Activated CD4-positive, alpha-beta T cell treated with anti-CD3 and anti-CD28 coated beads for 48 hours (primary cell): ENCODE results near the gene GATB.

Experiments
- DNase-seq: peaks from one replicate; pipeline ENCODE4 v3.0.0-alpha.2; 2020

The GATB gene, protein sequence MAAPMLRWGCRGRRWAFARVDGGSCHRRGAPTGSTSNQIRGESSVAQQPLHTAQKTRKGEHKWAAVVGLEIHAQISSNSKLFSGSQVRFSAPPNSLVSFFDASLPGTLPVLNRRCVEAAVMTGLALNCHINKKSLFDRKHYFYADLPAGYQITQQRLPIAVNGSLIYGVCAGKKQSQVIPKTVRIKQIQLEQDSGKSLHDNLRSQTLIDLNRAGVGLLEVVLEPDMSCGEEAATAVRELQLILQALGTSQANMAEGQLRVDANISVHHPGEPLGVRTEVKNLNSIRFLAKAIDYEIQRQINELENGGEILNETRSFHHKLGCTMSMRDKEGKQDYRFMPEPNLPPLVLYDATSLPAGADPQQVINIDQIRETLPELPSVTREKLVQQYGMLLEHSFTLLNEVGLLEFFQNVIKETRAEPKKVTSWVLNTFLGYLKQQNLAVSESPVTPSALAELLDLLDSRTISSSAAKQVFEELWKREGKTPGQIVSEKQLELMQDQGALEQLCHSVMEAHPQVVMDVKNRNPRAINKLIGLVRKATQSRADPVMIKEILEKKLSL

DNA sequence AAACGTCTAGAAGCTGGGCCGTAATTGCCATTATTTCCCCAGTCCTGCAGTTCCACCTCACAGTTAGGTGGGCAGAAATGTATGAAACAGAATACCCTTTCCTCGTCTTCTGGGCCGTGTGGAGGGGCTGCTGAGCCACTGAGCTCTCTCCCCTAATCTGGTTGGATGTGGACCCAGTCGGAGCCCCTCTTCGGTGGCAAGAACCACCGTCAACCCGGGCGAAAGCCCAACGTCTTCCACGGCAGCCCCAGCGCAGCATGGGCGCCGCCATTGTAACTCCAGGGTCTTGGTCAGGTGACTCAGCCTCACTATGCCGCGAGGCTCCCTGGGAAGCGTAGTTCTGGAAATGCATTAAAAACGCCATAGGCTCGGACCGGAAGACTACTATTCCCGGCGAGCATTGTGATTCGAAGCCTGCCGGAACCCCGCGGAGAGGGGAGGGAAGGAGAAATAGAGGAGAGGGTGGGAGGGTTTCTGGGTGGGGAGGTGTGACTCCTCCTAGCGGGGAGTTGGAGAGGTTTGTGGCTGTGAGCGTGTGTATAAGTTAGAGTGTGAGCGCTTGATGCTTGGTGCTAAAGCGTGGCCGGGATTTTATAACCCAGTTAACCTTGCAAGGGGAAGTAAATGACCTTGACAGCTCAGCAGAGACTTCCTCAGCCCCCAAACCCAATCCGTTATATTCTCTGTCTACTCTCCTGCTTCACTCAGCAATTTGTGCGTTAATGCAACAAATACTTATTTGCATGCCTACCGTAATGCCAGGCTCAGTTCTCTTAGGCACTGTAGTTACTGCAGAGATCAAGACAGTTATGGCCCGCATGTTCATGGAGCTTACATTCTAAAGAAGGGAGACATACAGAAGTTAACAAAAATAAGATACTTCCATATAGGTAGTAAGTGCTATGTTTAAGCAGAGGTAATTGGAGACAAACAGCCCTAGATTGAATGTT is at the start of gene GATB:
GATB (minus strand) TSS at position 296 of the 950 bp plus-strand sequence; CDS start at position 271, 25 bp downstream.
- DNase-seq: peak; percentile 93

DNA sequence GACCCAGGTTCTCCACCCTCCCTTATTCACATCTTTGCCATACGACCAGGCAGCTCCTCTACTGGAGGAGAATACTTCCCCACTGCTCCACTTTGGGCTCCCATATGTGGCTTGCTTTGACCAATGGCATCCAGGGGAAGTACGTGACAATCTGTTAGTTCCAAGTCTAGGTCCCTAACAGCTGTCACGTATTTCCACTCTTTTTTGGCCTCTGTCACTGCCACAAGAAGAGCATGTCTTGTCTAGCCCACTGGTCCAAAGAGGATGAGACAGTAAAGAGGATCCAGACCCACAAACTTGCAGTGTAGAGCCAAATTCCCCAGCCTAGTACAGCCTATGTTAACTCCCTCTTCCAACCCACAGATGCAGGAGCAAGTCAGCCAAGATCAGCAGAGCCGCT is 49.7 kb upstream of the GATB start:
- DNase-seq: no peak

DNA sequence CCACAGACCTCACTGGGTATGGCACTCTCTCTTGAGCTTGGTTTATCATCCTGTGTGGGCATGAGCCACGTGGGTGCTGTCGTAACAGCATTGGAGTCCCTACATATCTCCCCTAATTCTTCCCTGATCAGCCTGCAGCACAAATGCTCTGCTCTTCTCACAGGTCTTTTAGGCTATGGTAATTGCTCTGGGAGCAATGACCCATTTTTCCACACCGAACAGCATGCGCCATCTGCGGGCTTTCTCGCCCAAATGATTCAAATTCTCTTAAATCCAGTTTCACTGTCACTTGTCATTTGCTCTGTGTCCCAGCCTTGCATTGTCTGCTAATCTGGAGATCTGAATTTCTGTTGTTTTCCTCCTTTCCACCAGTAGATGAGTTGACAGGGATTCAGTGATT is 48.9 kb upstream of the GATB start:
- no peak for DNase-seq

DNA sequence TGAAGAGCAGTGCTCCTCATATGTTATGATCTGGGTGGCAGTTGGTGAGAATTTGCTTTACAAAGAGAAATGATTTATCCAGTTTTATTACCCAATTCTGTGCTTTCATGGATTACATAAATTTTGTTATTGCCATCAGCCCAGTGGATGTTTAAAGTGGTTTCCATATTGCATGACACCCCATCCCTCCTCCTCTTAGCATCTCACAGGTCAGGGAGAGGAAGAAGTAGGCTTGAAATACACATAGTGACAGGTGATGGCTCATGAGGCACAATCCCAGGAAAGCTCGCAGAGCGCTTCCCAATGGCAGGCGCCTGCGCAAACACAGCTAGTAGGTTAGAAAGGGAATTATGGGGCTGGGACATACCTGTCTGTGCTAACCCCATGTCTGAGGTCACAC is 47.7 kb upstream of the GATB start:
- DNase-seq: no peak

DNA sequence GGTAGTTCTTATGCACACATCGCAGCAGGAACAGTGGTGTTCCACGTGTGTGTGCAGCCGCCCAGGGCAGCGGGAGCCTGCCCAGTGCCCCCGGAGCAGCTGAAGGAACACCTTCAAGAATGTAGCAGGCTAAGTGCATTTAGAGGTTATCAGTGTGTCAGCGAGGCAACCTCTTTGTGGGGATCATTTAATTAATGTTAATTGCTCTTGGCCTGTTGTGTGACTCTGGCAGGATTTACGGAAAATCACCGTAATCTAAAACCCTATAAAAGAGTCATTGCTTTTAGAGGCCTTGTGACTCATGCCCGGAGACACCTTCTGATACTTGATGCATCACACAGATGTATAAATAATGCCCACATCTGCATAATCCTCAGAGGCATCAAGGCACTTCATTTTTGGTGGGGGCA is 47.3 kb upstream of the GATB start:
- peak; percentile 5 for DNase-seq

DNA sequence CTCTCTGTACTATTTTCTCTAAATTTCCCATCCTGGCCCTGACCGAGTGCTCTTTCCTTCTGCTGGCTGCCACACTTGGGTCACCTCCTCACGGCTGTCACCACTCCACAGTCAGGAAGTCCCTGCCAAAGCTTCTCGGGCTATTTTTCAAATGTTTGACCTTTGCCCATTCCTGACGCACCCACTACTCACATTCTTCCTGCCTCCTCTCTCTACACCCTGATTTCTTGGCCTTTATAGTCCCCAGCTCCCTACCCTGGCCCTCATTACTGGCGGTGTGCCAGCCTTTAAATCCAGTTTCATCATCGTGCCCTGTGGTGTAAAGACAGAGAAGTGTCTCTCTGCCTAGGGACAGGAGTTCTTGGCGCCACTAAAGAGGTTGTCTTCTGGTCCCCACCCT is 46.4 kb upstream of the GATB start:
- DNase-seq: no peak

DNA sequence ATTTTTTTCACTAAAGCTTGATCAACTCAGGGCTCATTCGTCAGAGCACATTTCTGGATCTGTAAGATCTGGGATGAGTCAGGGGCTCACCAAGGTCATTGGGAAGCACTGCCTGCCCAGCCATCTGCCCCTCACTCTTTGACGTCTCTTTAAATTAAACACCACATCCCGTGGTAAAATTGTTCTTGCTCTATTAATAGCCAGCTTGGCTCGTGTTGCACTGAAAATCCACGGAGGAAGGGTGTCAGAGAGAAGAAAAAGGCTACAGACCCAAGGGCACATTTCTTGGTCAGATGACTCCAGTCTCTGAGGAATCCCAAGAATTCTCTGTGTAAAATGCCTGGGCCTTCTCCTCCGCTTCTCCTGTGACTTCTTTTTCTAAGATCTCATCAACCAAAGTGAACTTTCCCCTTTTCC is 45.7 kb upstream of the GATB start:
- DNase-seq: no peak

DNA sequence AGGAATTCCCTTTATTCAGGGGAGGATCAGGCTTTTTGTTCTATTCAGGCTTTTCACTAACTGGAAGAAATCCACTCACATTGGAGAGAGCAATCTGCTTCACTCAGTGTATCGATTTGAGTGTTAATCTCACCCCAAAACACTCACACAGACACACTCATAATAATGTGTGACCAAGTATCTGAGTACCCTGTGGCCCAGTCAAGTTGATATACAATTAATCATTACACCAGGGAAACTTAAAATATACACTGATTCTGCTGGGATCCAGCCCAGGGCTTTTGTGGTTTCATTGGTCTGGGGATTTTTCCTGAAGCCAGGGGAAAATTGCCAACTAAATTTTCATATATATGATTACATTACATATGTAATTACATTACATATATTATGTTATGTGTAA is 44.0 kb upstream of the GATB start:
- no peak for DNase-seq

DNA sequence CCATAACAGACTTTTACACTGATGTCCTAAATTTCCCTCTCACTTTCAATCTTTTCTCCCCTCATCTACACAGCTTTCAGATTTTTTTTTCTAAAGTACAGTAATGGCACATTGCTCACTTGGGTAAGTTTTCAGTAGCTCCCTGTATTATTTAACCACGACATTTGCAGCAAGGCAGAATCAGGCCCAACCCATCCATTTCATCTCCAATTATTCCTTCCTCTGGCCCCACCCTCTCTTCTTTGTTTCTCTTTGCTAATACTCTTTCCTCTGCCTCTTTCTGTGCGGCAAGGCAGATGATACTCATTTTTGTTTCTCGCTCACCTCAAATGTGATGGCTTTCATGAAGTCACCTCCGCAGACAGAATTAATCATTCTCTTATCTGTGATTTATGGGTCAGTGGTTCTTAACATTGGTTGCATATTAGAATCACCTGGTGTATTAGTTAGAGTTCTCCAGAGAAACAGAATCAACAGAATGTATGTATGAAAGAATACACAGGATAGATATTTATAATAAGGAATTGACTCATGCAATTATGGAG is 43.4 kb upstream of the GATB start:
- no peak for DNase-seq

DNA sequence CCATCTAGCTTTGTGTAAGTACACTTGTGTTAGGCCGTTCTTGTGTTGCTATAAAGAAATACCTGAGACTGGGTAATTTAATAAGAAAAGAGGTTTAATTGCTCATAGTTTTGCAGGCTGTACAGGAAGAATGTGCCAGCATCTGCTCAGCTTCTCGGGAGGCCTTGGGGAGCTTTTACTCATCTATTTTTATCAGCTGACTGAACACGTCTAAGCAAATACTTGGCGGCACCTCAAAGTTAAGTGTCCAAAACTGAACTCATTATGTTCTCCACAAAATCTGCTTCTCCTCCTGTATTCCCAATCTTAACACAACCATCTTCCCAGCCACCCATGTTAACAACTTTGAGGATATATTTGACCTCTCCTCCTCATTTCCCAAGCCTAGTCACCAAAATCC is 42.4 kb upstream of the GATB start:
- DNase-seq: no peak

DNA sequence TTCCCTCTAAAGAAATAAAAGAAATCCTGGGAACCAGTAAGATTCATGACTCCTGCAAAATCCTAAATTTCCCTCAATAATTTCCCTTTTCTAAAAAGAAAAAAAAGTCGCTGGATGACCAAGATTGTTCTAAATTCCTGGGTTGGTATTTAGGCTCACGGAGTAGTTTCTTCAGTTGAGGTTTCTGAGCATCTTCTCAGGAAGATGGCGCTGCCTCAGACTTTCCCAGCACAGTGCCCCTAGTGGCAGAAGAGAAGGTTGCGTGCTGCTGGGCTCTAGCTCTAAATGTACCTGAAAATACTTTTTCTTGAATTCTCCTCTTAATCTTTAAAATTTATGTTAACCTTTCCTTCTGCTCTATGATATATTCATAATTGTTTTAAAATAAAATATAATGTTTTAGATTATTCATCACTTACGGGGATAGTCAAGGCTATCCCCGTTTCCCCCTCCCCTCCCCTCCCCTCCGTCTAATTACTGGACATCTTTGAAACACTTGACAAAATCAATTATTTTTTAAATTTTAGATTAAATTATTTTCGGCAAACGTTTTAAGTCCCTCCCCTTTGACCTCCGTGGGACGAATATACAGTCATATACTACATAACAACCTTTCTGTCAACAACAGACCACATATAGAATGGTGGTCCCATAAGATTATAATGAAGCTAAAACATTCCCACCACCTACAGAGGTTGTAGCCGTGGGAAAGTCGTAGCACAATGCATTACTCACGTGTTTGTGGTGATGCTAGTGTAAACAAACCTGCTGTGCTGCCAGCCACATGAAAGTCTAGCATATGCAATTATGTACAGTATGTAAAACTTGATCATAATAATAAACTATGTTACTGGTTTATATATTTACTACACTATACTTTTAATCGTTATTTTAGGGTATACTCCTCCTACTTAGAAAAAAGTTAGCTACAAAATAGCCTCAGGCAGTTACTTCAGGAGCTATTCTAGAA is 41.0 kb upstream of the GATB start:
- DNase-seq: peak; percentile 78

DNA sequence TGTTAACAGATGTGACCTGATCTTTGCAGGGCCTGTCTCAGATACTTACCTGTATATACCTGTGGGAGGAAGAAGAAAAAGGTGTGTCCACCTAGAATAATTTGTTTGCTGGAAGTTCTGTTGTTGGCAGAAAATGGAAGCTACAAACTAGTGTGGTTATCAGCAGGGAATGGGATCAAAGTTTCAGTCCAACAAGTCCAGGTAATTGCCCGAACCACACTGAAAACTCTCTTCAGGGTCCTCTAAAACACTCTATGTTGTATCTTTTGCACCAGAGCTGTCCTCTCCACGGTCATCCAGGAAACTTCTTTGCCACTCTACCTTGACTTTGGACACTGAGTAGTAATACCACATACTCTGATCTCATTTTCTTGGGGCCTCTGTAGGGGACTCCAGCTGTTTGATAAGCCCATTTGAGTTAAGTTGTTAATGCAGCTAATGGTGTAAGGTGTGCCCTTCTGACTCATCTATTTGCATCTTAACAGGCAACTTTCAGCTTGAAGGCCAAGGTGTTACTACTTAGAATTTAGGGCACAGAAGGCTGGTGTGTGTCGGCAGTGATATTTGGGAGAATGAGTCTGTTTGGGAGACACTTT is 38.7 kb upstream of the GATB start:
- DNase-seq: no peak

DNA sequence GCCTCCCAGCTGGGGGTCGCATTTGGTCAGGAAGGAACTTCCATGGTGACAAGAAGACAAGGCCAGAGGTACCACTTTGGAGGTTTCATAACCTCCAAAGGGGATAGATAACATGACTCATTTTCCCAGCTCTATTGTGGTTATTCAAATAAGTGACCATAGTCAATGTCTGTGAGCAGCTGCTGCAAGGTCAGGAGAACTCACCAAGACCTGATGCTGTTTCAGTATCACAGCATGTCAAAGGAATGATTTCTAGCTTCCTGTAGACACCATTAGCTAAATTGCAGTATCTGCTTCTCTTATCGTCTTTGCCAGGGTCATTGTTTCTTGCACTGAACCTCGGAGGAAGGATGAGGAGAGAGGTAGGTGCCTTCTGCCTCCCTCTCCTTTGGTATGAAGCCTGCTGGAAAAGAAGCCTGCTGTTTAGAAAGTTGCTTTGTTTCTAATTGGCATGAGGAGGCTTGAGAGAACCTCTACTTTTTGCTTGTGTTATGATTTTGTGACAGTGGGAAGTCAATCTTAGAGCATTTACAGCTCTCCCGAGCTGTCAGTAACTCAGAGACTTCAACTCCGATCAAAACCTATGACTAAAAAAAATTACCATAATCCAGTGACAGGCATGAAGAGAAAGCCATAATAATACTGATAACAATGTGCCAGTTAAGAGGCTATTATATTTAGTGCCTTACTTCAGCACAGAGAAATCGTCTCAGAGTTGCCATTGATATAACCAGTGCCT is 38.0 kb upstream of the GATB start:
- DNase-seq: no peak

DNA sequence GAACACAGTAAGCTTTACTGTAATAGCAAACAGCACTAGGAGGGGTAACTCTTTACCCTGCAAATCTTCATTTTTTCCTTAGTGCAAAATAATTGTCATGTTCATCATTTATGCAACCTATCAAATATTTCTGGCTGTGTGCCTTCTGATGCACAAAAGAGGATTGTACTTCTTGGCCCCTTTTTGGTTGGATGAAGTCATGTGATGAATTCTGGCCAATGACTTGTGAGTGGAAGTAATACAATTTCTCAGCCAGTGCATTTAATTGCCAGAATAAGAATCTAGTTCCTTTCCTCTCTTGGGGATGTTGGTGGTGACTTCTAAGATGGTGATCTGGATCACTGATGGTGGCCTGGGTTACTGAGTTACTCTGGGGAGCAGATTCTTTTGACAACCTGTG is 37.0 kb upstream of the GATB start:
- DNase-seq: no peak

DNA sequence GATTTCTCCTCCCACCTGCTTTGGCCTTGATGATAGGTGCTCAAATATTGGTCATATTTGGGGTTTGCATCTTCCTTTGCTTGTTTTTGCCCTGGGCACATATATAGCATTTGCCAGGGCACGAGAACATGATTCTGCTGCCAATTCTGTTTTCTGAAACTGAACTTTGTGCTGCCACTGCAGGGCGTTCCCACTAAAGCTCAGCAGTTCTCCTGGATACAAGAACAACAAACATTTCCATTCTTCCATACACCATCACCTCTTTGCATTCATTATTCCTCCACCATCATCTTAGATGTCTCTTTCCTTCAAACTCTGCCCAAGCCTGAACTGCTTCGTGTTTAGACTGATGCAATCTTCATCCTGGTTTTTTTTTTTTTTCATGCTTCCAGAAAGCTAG is 36.3 kb upstream of the GATB start:
- DNase-seq: no peak

DNA sequence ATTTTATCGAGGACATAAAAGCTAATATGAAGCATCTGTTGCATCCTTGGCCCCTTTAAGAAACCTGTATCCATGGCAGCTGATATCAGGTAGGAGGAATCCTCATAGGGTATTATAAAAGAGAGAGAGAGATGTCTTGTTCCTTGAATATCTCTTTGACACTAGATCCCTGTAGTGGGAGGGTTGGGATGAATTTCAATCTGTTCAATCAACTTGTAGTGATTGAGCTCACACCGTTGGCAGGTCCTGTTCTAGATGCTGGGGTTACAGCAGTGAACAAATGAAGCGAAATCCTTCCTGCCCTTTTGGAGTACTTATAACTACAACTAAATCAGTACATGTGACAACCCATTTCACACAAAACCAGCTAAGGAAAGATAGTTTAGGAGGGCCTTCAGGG is 35.3 kb upstream of the GATB start:
- no peak for DNase-seq

DNA sequence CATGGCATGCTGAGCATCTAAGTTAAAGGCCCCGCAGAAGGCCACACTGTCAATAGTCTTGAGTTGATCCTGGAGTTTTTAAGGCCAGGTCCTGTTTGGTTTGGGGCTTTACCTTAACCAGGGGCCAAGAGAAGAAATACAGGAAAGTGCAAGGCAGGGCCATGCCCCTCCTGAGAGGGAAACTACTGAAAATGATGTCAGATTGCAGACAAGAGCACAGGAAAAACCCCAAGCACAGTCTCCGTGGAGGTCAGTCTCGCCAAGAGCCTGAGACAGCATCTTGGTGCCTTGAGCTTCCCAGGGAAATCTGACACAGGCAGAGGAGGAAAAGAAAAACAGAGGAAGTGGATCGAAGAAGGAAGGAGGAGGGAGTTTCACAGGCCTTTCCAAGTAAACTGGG is 32.2 kb upstream of the GATB start:
- DNase-seq: no peak

DNA sequence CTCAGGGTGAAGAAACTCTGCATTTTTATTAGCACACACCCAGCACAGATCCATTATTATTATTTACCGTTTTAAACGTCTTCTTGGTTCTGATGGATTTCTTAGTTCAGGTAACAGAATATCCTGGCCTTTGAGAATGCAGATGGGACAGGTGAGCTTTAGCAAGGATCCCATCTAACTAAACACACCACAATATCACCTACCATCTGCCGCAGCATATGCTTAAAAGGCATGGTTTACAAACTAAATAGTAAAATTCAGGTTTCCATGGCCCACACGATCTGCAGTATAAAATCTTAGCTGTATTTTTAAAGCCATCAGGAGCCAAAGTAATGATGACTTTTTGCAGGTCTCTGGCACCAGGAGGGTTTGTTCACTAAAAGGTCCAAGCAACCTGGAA is 31.7 kb upstream of the GATB start:
- DNase-seq: no peak

DNA sequence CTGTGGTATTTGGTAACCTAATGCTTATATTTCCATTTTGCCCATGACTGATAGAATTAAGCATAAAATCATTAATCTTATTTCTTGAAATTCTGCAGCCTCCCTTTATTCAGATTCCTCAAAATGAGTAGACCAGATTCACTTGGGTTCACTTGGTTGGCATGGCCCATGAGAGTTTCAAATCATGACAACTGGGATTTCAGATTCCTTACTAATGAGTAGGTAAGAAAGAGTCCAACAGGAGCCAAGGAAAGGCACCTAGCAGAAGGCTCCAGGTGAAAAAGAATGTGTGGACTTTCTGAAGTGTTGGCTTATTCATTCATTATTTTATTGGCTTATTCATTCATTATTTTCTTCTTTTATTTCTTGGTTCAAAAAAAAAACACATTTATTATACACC is 27.2 kb upstream of the GATB start:
- no peak for DNase-seq

DNA sequence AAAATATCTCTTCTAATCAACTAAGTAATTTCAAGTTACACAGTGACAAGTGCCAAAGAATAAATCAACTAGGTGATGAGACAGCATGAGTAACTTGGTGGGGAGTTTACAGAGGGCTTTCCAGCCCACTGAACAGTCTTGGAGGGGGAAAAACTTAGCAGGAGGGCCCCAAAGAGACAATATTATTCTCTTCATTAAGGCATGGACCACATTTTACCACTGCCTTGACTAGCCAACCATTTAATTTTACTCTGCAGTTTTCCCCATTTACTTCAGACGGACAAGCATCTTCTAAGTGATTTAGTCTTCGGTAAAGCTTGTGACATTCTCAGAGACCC is 25.3 kb upstream of the GATB start:
- DNase-seq: no peak

DNA sequence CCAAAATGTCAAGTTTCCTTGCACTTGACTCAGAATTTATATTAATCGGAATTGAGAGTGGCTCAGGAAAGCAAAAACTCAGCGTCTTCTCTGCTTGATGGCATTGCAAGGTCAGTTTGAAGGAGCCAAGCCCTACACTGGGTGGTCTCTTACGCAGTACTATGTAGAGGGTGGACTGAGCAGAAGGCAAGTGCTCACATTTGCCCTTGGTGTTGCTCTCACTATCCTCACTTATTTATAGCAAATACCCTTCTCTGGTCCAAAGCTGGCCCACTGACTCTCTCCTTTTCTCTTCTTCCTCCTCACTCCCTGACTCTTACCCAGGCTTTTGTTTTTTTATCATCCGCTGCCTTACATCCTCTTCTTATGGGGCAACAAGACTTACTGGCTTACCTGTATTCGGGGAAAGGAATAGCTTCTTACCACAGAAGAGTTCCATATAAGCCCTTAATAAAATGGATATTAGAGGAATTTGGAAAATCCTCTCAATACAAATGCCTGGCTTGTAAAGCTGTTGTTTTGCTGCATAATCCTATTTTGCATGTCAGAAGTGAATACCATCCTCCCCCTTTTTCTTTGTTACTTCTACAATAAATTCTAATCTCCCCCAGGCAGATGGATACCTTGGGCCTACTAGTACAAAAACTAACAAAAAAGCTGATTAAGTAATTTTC is 24.8 kb upstream of the GATB start:
- no peak for DNase-seq
